PC-9 (cell line): Measurements from ENCODE around the gene ANXA1. TPM values are rescaled to one million over a fixed set of nuclear protein-coding genes. Genes with fewer than 3 reads are reported as not detected.

ENCODE experiments used
- BruUV-seq: library from RNA; stranded (reverse); fragments of 400-500 nt; replicated peaks from 2 replicates; lab custom pipeline; 2021; lab: Mats Ljungman, UMichigan
- CTCF ChIA-PET: fragments of 300-600 bp; sonication (Branson Sonifier 250); formaldehyde crosslinking; loops from one replicate; lab custom pipeline; 2022; ENCODE audit warnings: antibody characterized with exemption; lab: Charles Lee
- POLR2A ChIA-PET: fragments of 300-600 bp; sonication (Branson Sonifier 250); formaldehyde crosslinking; loops from one replicate; lab custom pipeline; 2022; ENCODE audit warnings: antibody characterized with exemption; ENCODE audit not compliant: unreplicated experiment; lab: Charles Lee
- DNase-seq, 2 experiments: peaks; one replicate each; pipeline versions ENCODE4 v3.0.0 to v3.0.0-alpha.2; 2015 to 2022; ENCODE audit warnings: mixed read lengths in 1 of 2
- H2AFZ ChIP-seq: fragments of 200-600 bp; sonication (generic); 2 replicates; pipeline ENCODE4 v1.8.1; 2017; ENCODE audit warnings: antibody characterized with exemption
- H3F3A ChIP-seq: fragments of 200-600 bp; sonication (generic); 2 replicates; pipeline ENCODE4 v1.8.1; 2017; ENCODE audit warnings: antibody characterized with exemption, mild to moderate bottlenecking, low read depth; ENCODE audit not compliant: insufficient read depth
- H3K27ac ChIP-seq: fragments of 200-600 bp; sonication (generic); 2 replicates; pipeline ENCODE4 v1.6.1; 2016; ENCODE audit warnings: mixed run types
- H3K27me3 ChIP-seq: fragments of 200-600 bp; sonication (generic); 2 replicates; pipeline ENCODE4 v1.6.1; 2016; ENCODE audit warnings: low read depth, mixed run types; ENCODE audit not compliant: insufficient read depth
- H3K36me3 ChIP-seq: fragments of 200-600 bp; sonication (generic); 2 replicates; pipeline ENCODE4 v1.6.1; 2016; ENCODE audit warnings: low read depth, mixed run types
- H3K4me1 ChIP-seq: fragments of 200-600 bp; sonication (generic); replicated peaks from 2 replicates; pipeline ENCODE4 v1.6.1; 2016; ENCODE audit warnings: mixed run types; ENCODE audit not compliant: insufficient read depth
- H3K4me2 ChIP-seq: fragments of 200-600 bp; sonication (generic); 2 replicates; pipeline ENCODE4 v1.6.1; 2017; ENCODE audit warnings: mixed run types
- H3K4me3 ChIP-seq: fragments of 200-600 bp; sonication (generic); 2 replicates; pipeline ENCODE4 v1.6.1; 2016; ENCODE audit warnings: mixed run types
- H3K79me2 ChIP-seq: fragments of 200-600 bp; sonication (generic); 2 replicates; pipeline ENCODE4 v1.6.1; 2017; ENCODE audit warnings: low read depth, mixed run types
- H3K9me2 ChIP-seq: fragments of 200-600 bp; sonication (generic); 2 replicates; pipeline ENCODE4 v1.8.1; 2017; ENCODE audit warnings: mild to moderate bottlenecking; ENCODE audit not compliant: insufficient read depth
- H3K9me3 ChIP-seq: fragments of 200-600 bp; sonication (generic); 2 replicates; pipeline ENCODE4 v1.8.1; 2016; ENCODE audit warnings: low read depth; ENCODE audit not compliant: insufficient read depth
- H4K20me1 ChIP-seq: fragments of 200-600 bp; sonication (generic); 2 replicates; pipeline ENCODE4 v1.8.1; 2017; ENCODE audit not compliant: insufficient read depth
- CTCF ChIP-seq: fragments of 200-600 bp; sonication (generic); conservative IDR thresholded peaks from 2 replicates; pipeline ENCODE4 v1.6.1; 2017; ENCODE audit warnings: mixed run types, antibody characterized with exemption, mild to moderate bottlenecking, moderate library complexity
- EZH2 ChIP-seq: fragments of 200-600 bp; sonication (generic); IDR thresholded peaks from 2 replicates; pipeline ENCODE4 v1.8.0; 2017; ENCODE audit warnings: antibody characterized with exemption, low read depth
- intact Hi-C: fragments of 100-400 bp; cut with micrococcal nuclease; formaldehyde crosslinking; loops from one replicate; pipeline ENCODE4 v1.10.0; 2022; ENCODE audit not compliant: unreplicated experiment
- total RNA-seq: library from RNA; stranded (reverse); gene quantifications from 2 replicates; pipeline ENCODE4 v1.2.3, GENCODE V29; 2021

The ANXA1 gene
- total RNA-seq, 1 experiment from 2014 or later = 753 TPM

- Histone ChIP-seq H3K4me2 (no peak overlapping the region), H2AFZ (no peak overlapping the region; the same call in 1 of the 2 replicates), H3K79me2 (no peaks in the 10 kb centered on the region), H3K4me3 (no peak overlapping the region), H3K4me1 (peaks cover 42% of the 10 kb centered on the region), H4K20me1 (no peaks in the 10 kb centered on the region), H3K27ac (no peak overlapping the region), H3F3A (peaks cover 18% of the 10 kb centered on the region), H3K9me3 (peaks cover 26% of the 10 kb centered on the region), H3K27me3 (no peaks in the 10 kb centered on the region), H3K36me3 (no peaks in the 10 kb centered on the region), H3K9me2 (no peaks in the 10 kb centered on the region)
- intact Hi-C loops = no loop called here
- CTCF ChIA-PET = no interaction called here
- no TSS peak for BruUV-seq
- TF ChIP-seq EZH2 (no peak), CTCF (no peak)
- POLR2A ChIA-PET = no interaction called here
- no peak for DNase-seq
Observed at GRCh38 chr9:73141282-73141681, 10.4 kb upstream of the ANXA1 start.

GRCh38 chr9:73143711-73144328 is 7.8 kb upstream of the ANXA1 start:
- H2AFZ ChIP-seq = 0 out of 2 replicates have a peak overlapping the region, but pooled peaks have one; percentile 41
- no peaks in the 10 kb centered on the region for H3K27me3 ChIP-seq
- no TSS peak for BruUV-seq
- no peaks in the 10 kb centered on the region for H4K20me1 ChIP-seq
- H3K79me2 ChIP-seq = no peaks in the 10 kb centered on the region
- no peaks in the 10 kb centered on the region for H3K9me2 ChIP-seq
- H3F3A ChIP-seq = peaks cover 25% of the 10 kb centered on the region
- CTCF ChIA-PET = interaction anchor here (0.7 kb wide), 1 partner anchor 228 kb away, joined by 5 read pairs; no protein-coding TSS in a partner anchor
- TF ChIP-seq EZH2 = no peak
- no peak for TF ChIP-seq CTCF
- H3K4me1 ChIP-seq = peaks cover 44% of the 10 kb centered on the region
- H3K27ac ChIP-seq = peak overlapping the region; percentile 96
- DNase-seq = peak; percentile 39 to 91
- H3K9me3 ChIP-seq = peaks cover 29% of the 10 kb centered on the region
- H3K4me3 ChIP-seq = peak overlapping the region; percentile 16; the same call in 1 of the 2 replicates
- POLR2A ChIA-PET = interaction anchor here (0.6 to 1.6 kb wide), 5 partner anchors 9 to 1232 kb away, joined by 3 to 16 read pairs (median 6); partner anchors contain the start of gene C9orf85
- intact Hi-C loops = no loop called here
- H3K4me2 ChIP-seq = peak overlapping the region; percentile 63
- no peaks in the 10 kb centered on the region for H3K36me3 ChIP-seq

GRCh38 chr9:73146111-73146815 is 5.4 kb upstream of the ANXA1 start:
- peaks cover 6% of the 10 kb centered on the region; the same call in 1 of the 2 replicates for H3K36me3 ChIP-seq
- POLR2A ChIA-PET = interaction anchor here (0.7 kb wide), 1 partner anchor 9 kb away, joined by 4 read pairs; no protein-coding TSS in a partner anchor
- no peaks in the 10 kb centered on the region for H3K79me2 ChIP-seq
- H3K27me3 ChIP-seq = no peaks in the 10 kb centered on the region
- H3K4me2 ChIP-seq = no peak overlapping the region
- intact Hi-C loops = no loop called here
- H2AFZ ChIP-seq = no peak overlapping the region
- DNase-seq = no peak
- H3K4me3 ChIP-seq = no peak overlapping the region
- H3F3A ChIP-seq = peaks cover 40% of the 10 kb centered on the region
- no peak overlapping the region for H3K27ac ChIP-seq
- peaks cover 38% of the 10 kb centered on the region for H3K9me3 ChIP-seq
- H4K20me1 ChIP-seq = no peaks in the 10 kb centered on the region
- peaks cover 66% of the 10 kb centered on the region for H3K4me1 ChIP-seq
- BruUV-seq = no TSS peak
- no peaks in the 10 kb centered on the region for H3K9me2 ChIP-seq
- CTCF ChIA-PET = no interaction called here
- TF ChIP-seq CTCF (no peak), EZH2 (no peak)
